KMS-11 (cell line): ENCODE data around the gene RANBP1.

Source experiments
- H2AFZ ChIP-seq: fragments of 200-600 bp; sonication (generic); 2 replicates; pipeline ENCODE4 v1.6.1; 2016; ENCODE audit warnings: antibody characterized with exemption, mixed run types, low read depth
- H3K27ac ChIP-seq: fragments of 200-600 bp; sonication (generic); 2 replicates; pipeline ENCODE4 v1.6.1; 2016; ENCODE audit warnings: mild to moderate bottlenecking, mixed run types
- H3K27me3 ChIP-seq: fragments of 200-600 bp; sonication (generic); 2 replicates; pipeline ENCODE4 v1.6.1; 2017; ENCODE audit warnings: mild to moderate bottlenecking, low read depth, mixed run types, moderate library complexity; ENCODE audit not compliant: insufficient read depth
- H3K36me3 ChIP-seq: fragments of 200-600 bp; sonication (generic); 2 replicates; pipeline ENCODE4 v1.6.1; 2017; ENCODE audit warnings: mild to moderate bottlenecking, mixed run types; ENCODE audit not compliant: insufficient read depth
- H3K4me1 ChIP-seq: fragments of 200-600 bp; sonication (generic); 2 replicates; pipeline ENCODE4 v1.6.1; 2016; ENCODE audit warnings: mild to moderate bottlenecking, low read depth, mixed run types; ENCODE audit not compliant: poor library complexity, severe bottlenecking
- H3K4me2 ChIP-seq: fragments of 200-600 bp; sonication (generic); 2 replicates; pipeline ENCODE4 v1.7.0; 2016; ENCODE audit warnings: mild to moderate bottlenecking, mixed run types
- H3K4me3 ChIP-seq: fragments of 200-600 bp; sonication (generic); IDR thresholded peaks from 2 replicates; pipeline ENCODE4 v1.6.1; 2017; ENCODE audit warnings: low read depth, low read length, mixed read lengths; ENCODE audit not compliant: insufficient read depth
- H3K79me2 ChIP-seq: fragments of 200-600 bp; sonication (generic); 2 replicates; pipeline ENCODE4 v1.6.1; 2016; ENCODE audit warnings: low read depth, mixed run types; ENCODE audit not compliant: insufficient read depth
- H3K9ac ChIP-seq: fragments of 200-600 bp; sonication (generic); 2 replicates; pipeline ENCODE4 v1.6.1; 2016; ENCODE audit warnings: mild to moderate bottlenecking, mixed run types
- H4K20me1 ChIP-seq: fragments of 200-600 bp; sonication (generic); 2 replicates; pipeline ENCODE4 v1.6.1; 2016; ENCODE audit warnings: mild to moderate bottlenecking, mixed run types; ENCODE audit not compliant: insufficient read depth
- TF ChIP-seq, protein P1 (sequence below): fragments of 200-600 bp; sonication (generic); conservative IDR thresholded peaks from 2 replicates; pipeline ENCODE4 v1.6.1; 2017; ENCODE audit warnings: low read depth, mild to moderate bottlenecking, antibody characterized with exemption, low read length, moderate library complexity, mixed read lengths

RANBP1 gene

DNA sequence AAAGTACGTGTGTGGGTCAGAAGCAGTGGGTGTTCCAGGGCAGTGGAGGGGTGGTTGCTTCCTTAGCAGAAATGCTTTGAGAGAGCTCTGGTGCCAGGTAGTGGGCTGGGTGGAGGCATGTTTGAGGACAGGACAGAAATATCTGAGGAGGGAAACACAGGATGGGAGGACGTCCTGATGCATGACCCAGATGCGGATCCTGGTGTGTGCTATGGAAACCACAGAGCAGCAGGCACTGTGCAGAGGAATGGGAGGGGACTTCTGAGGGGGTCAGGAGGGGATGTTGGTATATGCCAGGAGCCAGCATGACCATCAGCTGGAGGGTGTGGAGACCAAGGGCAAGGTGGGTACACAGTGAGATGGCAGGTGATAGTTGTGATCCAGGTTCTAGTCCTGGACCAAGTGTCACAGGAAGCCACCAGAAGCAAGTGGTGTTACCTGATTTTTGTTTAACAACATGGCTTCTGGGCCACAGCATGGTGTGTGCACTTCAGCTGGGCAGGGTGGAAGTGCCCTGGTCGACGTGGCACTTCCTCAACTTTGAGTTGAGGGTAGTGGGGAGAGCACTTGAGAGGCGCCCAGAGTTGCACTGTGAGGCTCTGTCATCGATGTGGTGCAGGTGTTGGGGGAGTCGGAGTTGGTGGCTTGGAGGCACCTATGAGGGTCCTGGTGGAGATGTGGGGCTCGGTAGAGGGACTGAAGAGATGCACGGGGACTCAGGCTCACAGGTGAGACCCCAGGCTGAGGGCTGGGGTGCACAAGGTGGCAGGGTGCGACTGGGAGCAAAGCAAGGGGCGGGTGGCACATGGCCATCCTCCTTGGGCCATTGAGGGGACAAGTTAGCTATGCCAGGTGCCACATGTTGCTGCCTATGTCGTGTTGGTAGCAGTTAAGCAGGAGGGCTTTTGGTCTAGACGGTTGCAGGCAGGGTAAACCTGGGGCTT, 28.3 kb upstream of the RANBP1 start:
- no peak overlapping the region for H3K9ac ChIP-seq
- no peaks in the 10 kb centered on the region for H3K27me3 ChIP-seq
- H3K4me2 ChIP-seq: no peak overlapping the region
- H3K79me2 ChIP-seq: peaks cover 31% of the 10 kb centered on the region; the same call in 1 of the 2 replicates
- no peak overlapping the region for H3K27ac ChIP-seq
- TF ChIP-seq, protein P1, sequence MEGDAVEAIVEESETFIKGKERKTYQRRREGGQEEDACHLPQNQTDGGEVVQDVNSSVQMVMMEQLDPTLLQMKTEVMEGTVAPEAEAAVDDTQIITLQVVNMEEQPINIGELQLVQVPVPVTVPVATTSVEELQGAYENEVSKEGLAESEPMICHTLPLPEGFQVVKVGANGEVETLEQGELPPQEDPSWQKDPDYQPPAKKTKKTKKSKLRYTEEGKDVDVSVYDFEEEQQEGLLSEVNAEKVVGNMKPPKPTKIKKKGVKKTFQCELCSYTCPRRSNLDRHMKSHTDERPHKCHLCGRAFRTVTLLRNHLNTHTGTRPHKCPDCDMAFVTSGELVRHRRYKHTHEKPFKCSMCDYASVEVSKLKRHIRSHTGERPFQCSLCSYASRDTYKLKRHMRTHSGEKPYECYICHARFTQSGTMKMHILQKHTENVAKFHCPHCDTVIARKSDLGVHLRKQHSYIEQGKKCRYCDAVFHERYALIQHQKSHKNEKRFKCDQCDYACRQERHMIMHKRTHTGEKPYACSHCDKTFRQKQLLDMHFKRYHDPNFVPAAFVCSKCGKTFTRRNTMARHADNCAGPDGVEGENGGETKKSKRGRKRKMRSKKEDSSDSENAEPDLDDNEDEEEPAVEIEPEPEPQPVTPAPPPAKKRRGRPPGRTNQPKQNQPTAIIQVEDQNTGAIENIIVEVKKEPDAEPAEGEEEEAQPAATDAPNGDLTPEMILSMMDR: no peak
- H3K4me3 ChIP-seq: no peak overlapping the region
- 0 out of 2 replicates have a peak, but pooled peaks cover 4% of the 10 kb centered on the region for H4K20me1 ChIP-seq
- H3K4me1 ChIP-seq: no peaks in the 10 kb centered on the region
- peaks cover 7% of the 10 kb centered on the region; the same call in 1 of the 2 replicates for H3K36me3 ChIP-seq
- no peak overlapping the region for H2AFZ ChIP-seq

DNA sequence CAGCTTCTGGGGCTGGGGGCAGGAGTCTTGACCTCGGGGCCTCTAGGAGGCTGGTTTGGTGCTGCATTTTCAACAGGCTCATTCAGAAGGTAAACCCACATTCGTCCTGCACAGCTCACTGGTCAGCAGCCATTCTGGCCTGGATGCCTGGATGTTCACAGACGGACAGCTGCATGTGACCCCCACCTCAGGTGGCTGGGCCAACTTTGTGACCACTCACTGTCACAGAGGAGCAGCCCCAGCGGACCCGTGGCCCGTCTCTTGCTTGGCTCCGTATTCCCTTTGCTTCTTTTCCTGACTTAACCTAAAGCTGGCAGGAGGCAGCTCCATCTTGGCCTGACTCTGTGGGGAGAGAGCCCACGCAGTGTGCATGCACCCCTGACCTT, 27.6 kb upstream of the RANBP1 start:
- Histone ChIP-seq H3K36me3 (peaks cover 7% of the 10 kb centered on the region; the same call in 1 of the 2 replicates), H4K20me1 (0 out of 2 replicates have a peak, but pooled peaks cover 4% of the 10 kb centered on the region), H3K27me3 (no peaks in the 10 kb centered on the region), H3K9ac (no peak overlapping the region), H2AFZ (no peak overlapping the region), H3K27ac (no peak overlapping the region), H3K4me2 (no peak overlapping the region), H3K79me2 (peaks cover 25% of the 10 kb centered on the region; the same call in 1 of the 2 replicates), H3K4me3 (no peak overlapping the region), H3K4me1 (no peaks in the 10 kb centered on the region)
- TF ChIP-seq, protein P1: no peak

DNA sequence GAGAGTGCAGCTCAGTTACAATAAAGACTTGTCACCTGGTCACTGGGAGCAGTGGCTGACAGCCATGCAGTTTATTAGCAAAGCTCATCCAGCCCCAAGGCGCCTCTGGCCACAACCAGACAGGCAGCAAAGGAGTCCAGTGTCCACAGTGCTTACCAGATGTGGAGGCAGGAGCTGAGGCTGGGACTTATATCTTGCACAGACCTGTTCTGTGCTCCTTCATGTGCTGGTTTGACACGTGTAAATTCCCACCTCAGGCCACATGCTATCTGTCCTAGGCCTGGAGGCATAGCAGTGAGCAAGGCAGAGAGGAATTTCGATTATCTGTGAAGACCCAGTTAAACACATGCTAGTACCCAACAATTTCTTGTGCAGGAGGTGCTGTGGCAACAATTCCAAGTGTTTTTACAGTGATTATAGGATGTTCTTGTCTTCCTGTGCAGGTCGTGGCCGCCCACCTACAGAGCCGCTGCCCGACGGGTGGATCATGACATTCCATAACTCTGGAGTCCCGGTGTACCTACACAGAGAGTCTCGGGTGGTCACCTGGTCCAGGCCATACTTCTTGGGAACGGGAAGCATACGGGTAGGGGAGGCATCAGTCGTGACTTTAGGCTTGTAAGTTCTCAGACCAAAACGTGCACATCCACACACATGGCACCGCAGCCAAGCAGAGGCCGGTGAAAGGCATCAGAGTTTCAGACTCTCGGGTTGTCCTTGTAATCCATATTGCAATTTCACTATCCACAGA, 26.5 kb upstream of the RANBP1 start:
- Histone ChIP-seq H3K36me3 (peaks cover 7% of the 10 kb centered on the region; the same call in 1 of the 2 replicates), H3K79me2 (peaks cover 13% of the 10 kb centered on the region; the same call in 1 of the 2 replicates), H3K9ac (no peak overlapping the region), H3K4me3 (no peak overlapping the region), H3K27me3 (no peaks in the 10 kb centered on the region), H3K4me2 (no peak overlapping the region), H3K4me1 (no peaks in the 10 kb centered on the region), H3K27ac (no peak overlapping the region), H2AFZ (no peak overlapping the region), H4K20me1 (0 out of 2 replicates have a peak, but pooled peaks cover 4% of the 10 kb centered on the region)
- TF ChIP-seq, protein P1: no peak

DNA sequence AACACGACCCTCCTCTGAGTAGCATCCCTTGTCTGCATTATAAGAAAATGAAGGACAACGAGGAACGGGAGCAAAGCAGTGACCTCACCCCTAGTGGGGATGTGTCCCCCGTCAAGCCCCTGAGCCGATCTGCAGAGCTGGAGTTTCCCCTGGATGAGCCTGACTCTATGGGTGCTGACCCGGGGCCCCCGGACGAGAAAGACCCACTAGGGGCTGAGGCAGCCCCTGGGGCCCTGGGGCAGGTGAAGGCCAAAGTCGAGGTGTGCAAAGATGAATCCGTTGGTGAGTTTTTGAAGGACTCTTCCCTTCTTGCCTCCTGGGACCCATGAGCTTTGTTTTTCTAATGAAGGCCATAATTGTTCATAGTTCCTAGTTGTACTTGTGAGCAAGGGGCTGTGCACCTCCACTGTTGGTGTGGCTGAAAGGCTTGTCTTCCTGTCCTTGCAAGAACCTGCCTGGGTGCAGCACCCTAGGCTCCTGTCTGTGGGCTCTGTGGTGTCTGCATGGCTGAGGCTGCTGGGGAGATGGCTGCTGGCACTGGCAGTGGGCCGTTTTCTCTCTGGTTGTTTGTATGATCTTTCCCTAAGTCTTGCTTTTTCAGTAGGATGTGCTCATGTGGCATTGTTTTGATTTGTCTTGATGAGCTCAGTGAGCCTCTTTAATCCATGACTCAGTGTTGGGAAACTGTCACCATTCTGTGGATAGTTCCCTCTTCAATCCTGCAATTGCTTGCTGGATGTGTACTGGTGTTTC, 25.8 kb upstream of the RANBP1 start:
- H4K20me1 ChIP-seq: no peaks in the 10 kb centered on the region
- peaks cover 6% of the 10 kb centered on the region; the same call in 1 of the 2 replicates for H3K79me2 ChIP-seq
- H2AFZ ChIP-seq: no peak overlapping the region
- peaks cover 7% of the 10 kb centered on the region; the same call in 1 of the 2 replicates for H3K36me3 ChIP-seq
- no peak overlapping the region for H3K9ac ChIP-seq
- H3K27me3 ChIP-seq: no peaks in the 10 kb centered on the region
- H3K4me3 ChIP-seq: no peak overlapping the region
- TF ChIP-seq, protein P1: no peak
- no peak overlapping the region for H3K4me2 ChIP-seq
- H3K4me1 ChIP-seq: no peaks in the 10 kb centered on the region
- H3K27ac ChIP-seq: no peak overlapping the region
